GM19238 (cell line): ENCODE results near the gene GAST.

Source experiments
- DNase-seq: peaks from one replicate; pipeline ENCODE4 v3.0.0; 2011; ENCODE audit warnings: low spot score; ENCODE audit not compliant: insufficient read length

GAST gene

DNA sequence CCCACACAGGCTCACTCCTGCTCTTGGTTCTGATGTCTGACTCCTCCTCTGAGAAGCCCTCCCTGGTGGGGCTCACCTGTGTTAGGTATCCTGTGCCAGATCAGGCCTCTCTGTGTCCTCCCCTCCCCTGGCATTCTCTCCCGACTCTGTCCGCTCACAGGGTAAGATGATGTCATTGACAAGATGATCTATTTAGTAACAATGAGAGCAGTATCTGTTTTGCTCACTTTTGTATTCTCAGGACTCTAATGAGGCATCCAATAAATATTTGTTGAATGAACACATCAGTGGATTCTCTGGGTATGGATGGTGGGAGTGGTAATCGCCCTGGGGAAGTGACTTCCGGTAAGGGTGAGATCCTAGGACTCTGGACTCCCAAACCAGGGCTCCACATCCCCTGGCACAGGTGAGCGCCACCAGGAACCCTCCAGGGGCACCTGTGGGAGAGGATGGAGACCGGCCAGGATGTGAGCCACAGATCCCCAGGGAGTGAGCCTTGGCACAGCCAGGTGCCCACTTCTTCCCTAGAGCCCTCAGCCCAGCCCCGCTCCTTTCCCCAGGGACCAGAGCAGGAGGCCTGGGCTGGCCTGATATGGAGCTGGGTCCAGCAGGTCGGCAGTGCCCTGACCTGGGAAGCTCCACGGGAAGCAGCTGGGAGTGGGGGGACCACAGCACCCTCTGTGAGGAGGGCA lies 27.7 kb downstream of the GAST start:
- no peak for DNase-seq

DNA sequence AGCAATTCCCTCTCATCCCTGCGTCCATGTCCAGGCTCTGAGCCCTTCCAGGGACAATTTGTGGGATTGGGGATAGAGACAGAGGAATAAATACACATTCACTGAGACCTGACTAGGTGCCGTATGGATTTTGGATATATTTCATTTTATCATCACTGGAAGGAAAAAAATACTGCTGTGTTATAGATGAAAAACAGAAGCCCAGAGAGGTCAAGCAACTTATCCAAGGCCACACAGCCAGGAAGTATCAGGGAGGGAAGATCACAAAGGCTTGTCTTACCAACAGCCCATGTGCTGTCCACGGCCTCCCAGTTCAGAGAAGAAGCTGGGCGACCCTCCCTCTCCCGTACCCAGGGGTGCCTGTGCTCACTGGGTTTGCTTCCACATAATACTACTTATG lies 28.4 kb downstream of the GAST start:
- no peak for DNase-seq

DNA sequence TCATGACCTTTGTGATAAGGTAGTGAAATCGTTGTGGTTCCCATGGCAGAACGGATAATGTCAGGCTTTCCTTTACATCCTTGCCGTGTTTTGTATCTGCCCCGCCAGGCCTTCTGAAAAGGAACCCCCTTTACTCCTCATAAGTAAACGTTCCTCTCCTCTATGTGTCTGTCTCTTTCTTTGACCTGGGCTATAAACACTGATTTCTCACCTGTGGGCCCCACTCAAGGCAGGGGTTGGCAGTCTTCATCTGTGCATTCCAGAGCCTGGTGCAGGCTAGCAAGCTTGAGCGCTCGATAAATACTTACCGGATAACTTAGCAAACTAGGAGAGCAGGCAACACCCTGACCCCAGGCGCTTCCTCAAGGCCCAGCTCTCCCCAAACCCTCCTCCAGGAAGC lies 29.6 kb downstream of the GAST start:
- no peak for DNase-seq

DNA sequence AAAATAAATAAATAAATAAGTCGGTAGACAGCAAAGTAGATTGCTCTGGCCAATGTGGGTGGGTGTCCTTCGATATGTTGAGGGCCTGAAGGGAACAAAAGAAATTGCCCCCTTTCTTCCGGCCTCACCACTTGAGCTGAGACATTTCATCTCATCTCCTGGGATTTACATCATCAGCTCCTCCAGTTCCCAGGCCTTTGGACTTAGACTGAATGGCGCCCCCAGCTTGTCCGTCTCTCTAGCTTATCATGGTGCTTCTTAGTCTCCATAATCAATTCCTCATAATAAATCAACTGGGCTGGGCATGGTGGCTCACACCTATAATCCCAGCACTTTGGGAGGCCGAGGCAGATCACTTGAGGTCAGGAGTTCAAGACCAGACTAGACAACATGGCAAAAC lies 36.1 kb downstream of the GAST start:
- no peak for DNase-seq

DNA sequence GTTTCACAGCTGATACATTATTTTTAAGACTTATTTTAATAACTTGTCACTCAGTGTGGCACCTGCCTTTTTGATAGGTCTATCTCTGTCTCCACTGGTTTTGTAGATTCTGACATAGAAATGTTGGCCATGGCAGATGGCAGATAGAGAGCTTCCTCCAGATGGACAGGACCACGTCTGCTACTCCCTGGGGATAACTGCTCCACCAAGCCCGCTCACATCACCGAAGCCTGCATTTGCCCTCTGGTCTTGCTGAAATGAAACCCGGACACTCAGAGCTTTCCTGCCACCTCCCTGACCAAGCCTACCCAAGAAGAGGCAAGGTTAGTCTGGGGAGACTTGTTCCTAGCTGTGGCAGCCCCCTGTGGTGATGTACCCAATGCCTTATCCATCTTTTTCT lies 38.7 kb downstream of the GAST start:
- no peak for DNase-seq

DNA sequence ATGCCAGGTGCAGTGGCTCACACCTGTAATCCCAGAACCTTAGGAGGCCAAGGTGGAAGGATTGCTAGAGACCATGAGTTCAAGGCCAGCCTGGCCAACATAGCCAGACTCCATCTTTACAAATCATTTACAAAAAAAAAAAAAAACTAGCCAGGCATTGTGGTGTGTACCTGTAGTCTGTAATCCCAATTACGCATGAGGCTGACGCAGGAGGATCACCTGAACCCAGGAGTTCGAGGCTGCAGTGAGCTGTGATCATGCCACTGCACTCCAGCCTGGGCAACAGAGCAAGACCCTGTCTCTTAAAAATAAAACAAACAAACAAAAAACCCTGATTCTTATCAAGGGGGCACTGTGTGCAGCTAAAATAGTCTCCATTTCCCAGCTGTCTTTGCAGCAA lies 39.2 kb downstream of the GAST start:
- no peak for DNase-seq

DNA sequence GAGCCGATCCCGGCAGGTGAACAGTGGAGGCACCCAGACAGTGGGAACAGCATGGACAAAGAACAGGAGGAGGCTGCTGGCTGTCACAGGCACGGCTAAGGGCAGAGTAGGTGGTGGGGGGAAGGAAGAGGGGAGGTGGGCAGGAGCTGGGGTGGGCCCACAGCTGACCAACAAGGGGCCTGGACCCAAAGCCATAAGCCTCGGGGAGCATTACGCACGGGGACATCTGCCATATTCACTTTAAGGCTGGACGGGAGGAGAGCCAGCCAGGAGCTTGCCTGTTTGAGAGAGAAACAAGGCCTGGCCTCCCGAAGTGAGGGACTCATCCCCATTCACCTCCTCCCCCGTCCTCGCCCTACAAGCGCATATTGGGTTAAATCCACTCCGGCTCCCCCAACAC lies 41.9 kb downstream of the GAST start:
- DNase-seq, result no peak

DNA sequence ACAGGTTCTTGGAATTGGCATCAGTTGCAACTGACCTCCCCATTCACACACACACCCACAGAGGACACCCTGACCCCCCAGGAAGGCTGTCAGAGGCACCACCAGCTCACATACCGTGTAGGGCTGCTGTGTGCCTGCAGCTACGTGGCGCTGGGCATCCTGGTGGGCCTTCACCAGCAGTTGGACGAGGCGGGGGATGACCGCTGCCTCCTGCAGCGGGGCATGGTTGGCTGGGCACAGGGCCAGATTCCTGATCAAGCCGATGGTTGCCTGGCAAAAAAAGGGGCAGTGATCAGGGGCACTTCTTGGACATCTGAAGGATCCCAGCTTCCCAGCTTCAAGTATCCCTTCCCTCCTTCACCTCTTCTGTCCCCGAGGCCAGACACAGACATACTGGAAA lies 46.5 kb downstream of the GAST start:
- DNase-seq, result no peak

DNA sequence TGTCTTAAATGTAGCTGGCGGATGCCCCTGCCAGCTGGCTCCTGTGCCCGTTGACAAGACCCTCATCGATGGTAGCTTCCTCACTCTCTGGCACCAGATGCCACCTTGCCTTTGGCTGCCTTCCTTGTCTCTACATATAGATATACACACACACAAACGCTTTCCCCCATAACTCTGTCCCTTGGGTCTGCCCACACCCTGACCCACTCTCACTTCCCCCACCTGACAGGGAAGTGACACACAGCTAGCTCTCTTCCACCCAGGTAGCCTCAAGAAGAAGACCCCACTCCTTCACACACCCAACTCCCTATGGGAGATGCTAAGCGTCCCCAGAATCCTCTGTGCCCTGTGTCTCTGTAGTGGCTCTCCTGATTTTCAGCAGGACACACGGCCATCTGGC lies 48.7 kb downstream of the GAST start:
- DNase-seq, result no peak

DNA sequence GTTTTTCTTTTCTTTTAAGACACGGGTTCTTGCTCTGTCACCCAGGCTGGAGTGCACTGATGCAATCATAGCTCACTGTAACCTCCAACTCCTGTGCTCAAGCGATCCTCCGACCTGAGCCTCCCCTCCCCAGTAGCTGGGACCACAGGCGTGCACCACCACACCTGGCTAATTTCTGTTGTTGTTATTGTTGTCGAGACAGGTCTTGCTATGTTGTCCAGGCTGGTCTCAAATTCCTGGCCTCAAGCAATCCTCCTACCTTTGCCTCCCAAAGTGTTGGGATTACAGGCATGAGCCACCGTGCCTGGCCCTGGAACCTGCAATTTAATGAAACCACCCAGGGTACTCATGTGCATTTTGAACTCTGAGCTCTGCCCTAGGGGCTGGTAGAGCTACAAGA lies 50.3 kb downstream of the GAST start:
- DNase-seq, result no peak

DNA sequence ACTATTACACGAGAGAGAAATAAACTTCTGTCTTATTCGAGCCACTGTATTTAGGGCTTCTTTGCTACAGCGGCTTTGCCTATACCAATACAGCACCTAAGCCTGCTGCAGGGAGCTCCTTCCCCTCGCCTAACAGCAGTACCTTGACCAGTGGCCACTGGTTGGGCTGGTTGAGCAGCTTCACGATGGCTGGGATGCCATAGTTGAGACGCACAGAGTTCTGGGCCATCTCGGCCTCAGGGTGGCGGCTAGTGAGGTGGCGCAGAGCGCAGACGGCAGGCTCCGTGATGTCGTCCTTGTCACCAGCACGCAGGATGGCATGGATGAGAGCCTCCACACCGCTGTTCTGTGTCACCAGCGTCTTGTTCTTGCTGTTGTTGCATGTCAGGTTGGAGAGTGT lies 50.7 kb downstream of the GAST start:
- no peak for DNase-seq

DNA sequence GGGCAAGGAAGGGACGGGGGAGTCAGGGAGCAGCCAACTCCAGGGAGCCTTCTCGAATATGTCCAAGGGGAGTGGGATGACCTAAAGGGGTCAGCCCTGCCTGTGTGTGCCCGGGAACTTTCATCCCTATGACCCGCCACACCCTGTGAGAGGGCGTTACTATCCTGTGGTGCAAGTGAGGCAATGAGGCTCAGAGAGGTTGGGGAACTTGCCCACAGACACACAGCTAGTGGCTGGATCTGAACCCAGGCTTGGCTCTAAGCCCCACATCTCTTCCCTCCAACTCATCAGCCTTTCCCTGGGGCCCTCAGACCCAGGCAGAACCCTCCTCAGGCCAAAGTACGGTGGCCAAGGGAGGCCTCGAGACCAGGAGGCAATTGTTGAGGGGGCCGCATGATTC lies 51.2 kb downstream of the GAST start:
- DNase-seq, result no peak
